Measurements from ENCODE around the gene KLRG1. TPM values are rescaled to one million over a fixed set of nuclear protein-coding genes. Genes with fewer than 3 reads are reported as not detected.

The KLRG1 gene
- total RNA-seq = 0.65 and 1.2 TPM in 2 replicates

GRCh38 chr12:8989413-8989812, at the start of gene KLRG1:
TSS of gene KLRG1 (plus strand) at chr12:8989546. CDS start at chr12:8989636, 90 bp downstream.
- DNase-seq (ENCODE audit: low read depth) = no peak
- no peak within 1 kb of the TSS for H3K4me3 ChIP-seq (ENCODE audit: low read depth, low read length)
- TF ChIP-seq CTCF (conservative IDR thresholded peaks at IDR 0.05; ENCODE audit: low read depth, low read length) = no peak

DNA sequence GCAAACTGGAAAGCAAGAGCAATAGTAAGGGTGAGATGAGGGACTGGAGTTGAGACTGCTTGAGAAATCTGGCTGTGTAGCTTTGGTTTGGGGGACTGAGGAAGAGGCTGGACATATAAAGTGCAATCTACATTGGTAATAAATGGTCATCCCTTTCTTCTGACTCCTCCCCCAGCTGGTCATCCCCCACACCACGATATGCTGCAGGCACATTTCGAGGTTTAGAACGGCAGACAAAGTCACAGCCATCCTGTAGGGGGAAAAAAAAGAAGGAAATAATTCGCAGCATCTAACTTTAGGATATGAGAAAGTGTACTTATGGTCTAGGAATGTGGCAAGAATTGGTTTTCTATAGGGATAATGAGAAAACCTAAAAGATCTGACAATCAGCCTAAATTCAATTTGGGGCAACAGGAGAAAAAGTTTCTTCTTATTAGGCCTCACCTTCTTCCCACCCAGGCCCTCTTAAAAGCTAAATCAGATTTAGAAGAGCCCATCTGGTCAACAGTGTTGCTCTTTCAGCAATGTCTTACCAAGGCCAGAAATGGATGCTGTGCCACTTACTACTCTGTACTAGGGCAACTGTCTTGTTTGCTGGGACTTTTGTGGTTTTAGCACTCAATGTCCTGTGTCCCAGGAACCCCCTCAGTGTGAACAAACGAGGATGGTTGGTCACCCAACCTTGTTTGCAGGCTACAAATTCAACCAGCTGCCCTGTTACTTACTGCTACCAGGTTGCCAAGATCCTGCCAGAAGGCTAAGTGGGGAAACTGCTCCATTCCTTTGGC, 47.5 kb upstream of the KLRG1 start:
- H3K4me3 ChIP-seq (ENCODE audit: low read depth, low read length) = no peak overlapping the region
- DNase-seq (ENCODE audit: low read depth) = no peak
- no peak for TF ChIP-seq CTCF (conservative IDR thresholded peaks at IDR 0.05; ENCODE audit: low read depth, low read length)

DNA sequence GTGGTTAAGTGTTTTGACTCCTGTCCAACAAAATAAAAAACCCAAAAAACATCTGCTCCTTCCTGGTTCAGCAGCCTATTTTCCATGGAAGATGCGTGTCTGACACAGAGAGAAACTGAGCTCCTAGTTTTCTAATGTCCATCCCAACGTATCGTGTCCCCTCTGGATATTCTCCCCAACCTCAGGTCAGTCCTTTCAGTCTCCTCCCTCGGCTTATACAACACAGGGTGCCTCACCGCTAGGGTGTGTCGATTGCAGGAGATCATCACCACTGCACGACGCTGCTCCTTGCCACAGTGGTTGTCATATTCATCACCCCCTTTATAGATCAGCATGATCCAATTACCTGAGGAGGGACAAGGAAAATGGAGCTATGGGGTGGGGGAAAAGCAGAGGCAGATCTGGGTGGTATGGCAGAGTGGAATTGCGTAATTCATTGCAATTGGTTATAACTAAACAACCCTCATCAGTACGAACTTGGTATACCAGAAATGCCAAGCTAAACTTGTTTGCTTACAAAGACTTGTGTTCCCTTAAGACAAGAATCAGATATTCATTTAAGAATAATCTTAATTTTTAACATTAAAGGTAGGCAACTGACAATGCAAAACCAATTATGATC, 45.7 kb upstream of the KLRG1 start:
- no peak for TF ChIP-seq CTCF (conservative IDR thresholded peaks at IDR 0.05; ENCODE audit: low read depth, low read length)
- H3K4me3 ChIP-seq (ENCODE audit: low read depth, low read length) = no peak overlapping the region
- no peak for DNase-seq (ENCODE audit: low read depth)

- DNase-seq (ENCODE audit: low read depth) = no peak
- no peak for TF ChIP-seq CTCF (conservative IDR thresholded peaks at IDR 0.05; ENCODE audit: low read depth, low read length)
- H3K4me3 ChIP-seq (ENCODE audit: low read depth, low read length) = no peak overlapping the region
Observed at GRCh38 chr12:8946733-8947132, 42.6 kb upstream of the KLRG1 start.

GRCh38 chr12:8947737-8948136, 41.6 kb upstream of the KLRG1 start:
- DNase-seq (ENCODE audit: low read depth) = no peak
- H3K4me3 ChIP-seq (ENCODE audit: low read depth, low read length) = peak overlapping the region; percentile 81

GRCh38 chr12:8948701-8949341, 40.5 kb upstream of the KLRG1 start:
- no peak for TF ChIP-seq CTCF (conservative IDR thresholded peaks at IDR 0.05; ENCODE audit: low read depth, low read length)
- peak overlapping the region; percentile 81 for H3K4me3 ChIP-seq (ENCODE audit: low read depth, low read length)
- peak; percentile 18 for DNase-seq (ENCODE audit: low read depth)

More at GRCh38 chr12:8947737-8948136, 41.6 kb upstream of the KLRG1 start:
- no peak for TF ChIP-seq CTCF (conservative IDR thresholded peaks at IDR 0.05; ENCODE audit: low read depth, low read length)
